Measurements from ENCODE around the gene CSH1. TPM values are rescaled to one million over a fixed set of nuclear protein-coding genes. Genes with fewer than 3 reads are reported as not detected.
A peak's percentile ranks its signal among the peaks of the same experiment; 100 is the strongest.

CSH1 gene
- total RNA-seq, 1 donor from 2014 or later, result not detected

GRCh38 chr17:63937920-63938319 lies 41.5 kb upstream of the CSH1 start:
- H3K9ac ChIP-seq, result no peak overlapping the region
- Mint-ChIP-seq H3K27me3 (ENCODE audit: insufficient read depth, low read depth) (peaks cover 5% of the 10 kb centered on the region), H3K4me3 (no peak overlapping the region), H3K36me3 (no peaks in the 10 kb centered on the region), H3K27ac (peak overlapping the region; percentile 96), H3K4me1 (peaks cover 29% of the 10 kb centered on the region), H3K9me3 (no peaks in the 10 kb centered on the region)
- peaks cover 8% of the 10 kb centered on the region for H3K4me1 ChIP-seq
- H3K9me3 ChIP-seq (ENCODE audit: low read depth), result no peaks in the 10 kb centered on the region
- H3K4me2 ChIP-seq, result peak overlapping the region; percentile 27
- H3K27ac ChIP-seq, result no peak overlapping the region
- H3F3A ChIP-seq (ENCODE audit: low read depth), result no peaks in the 10 kb centered on the region
- H2AFZ ChIP-seq (replicated peaks), result peak overlapping the region; percentile 34
- no peaks in the 10 kb centered on the region for H3K79me2 ChIP-seq (ENCODE audit: low read depth)
- H3K36me3 ChIP-seq, result no peaks in the 10 kb centered on the region
- DNase-seq (ENCODE audit: low spot score), result no peak
- no peak for TF ChIP-seq EZH2phosphoT487 (IDR thresholded peaks at IDR 0.05)
- no peak for TF ChIP-seq EZH2 (IDR thresholded peaks at IDR 0.05)
- TF ChIP-seq CTCF (IDR thresholded peaks at IDR 0.05), result no peak
- no peaks in the 10 kb centered on the region for H4K20me1 ChIP-seq (ENCODE audit: low read depth)
- H3K4me3 ChIP-seq, result no peak overlapping the region
- H3K27me3 ChIP-seq, result no peaks in the 10 kb centered on the region

GRCh38 chr17:63937319-63937718 lies 40.9 kb upstream of the CSH1 start:
- Histone ChIP-seq H3K4me2 (no peak overlapping the region), H4K20me1 (ENCODE audit: low read depth) (no peaks in the 10 kb centered on the region), H3K27me3 (no peaks in the 10 kb centered on the region), H3K4me1 (peaks cover 8% of the 10 kb centered on the region), H3K79me2 (ENCODE audit: low read depth) (no peaks in the 10 kb centered on the region), H2AFZ (replicated peaks) (no peak overlapping the region), H3K9ac (no peak overlapping the region), H3K4me3 (no peak overlapping the region), H3K9me3 (ENCODE audit: low read depth) (no peaks in the 10 kb centered on the region), H3K36me3 (no peaks in the 10 kb centered on the region), H3F3A (ENCODE audit: low read depth) (no peaks in the 10 kb centered on the region), H3K27ac (no peak overlapping the region)
- Mint-ChIP-seq H3K9me3 (no peaks in the 10 kb centered on the region), H3K4me3 (peak overlapping the region; percentile 35), H3K27ac (no peak overlapping the region), H3K27me3 (ENCODE audit: insufficient read depth, low read depth) (peaks cover 5% of the 10 kb centered on the region), H3K36me3 (no peaks in the 10 kb centered on the region), H3K4me1 (peaks cover 29% of the 10 kb centered on the region)
- TF ChIP-seq EZH2phosphoT487 (IDR thresholded peaks at IDR 0.05) (no peak), CTCF (IDR thresholded peaks at IDR 0.05) (no peak), EZH2 (IDR thresholded peaks at IDR 0.05) (no peak)
- DNase-seq (ENCODE audit: low spot score), result no peak

GRCh38 chr17:63934183-63935112 lies 38.1 kb upstream of the CSH1 start:
- no peaks in the 10 kb centered on the region for H3K27me3 ChIP-seq
- no peak for DNase-seq (ENCODE audit: low spot score)
- no peak overlapping the region for H2AFZ ChIP-seq (replicated peaks)
- no peaks in the 10 kb centered on the region for H3K36me3 ChIP-seq
- no peaks in the 10 kb centered on the region for H3K79me2 ChIP-seq (ENCODE audit: low read depth)
- H3K4me1 ChIP-seq, result peaks cover 8% of the 10 kb centered on the region
- no peaks in the 10 kb centered on the region for H3K36me3 Mint-ChIP-seq
- peaks cover 30% of the 10 kb centered on the region for H3K4me1 Mint-ChIP-seq
- no peak overlapping the region for H3K4me2 ChIP-seq
- peaks cover 5% of the 10 kb centered on the region for H3F3A ChIP-seq (ENCODE audit: low read depth)
- H3K27ac Mint-ChIP-seq, result no peak overlapping the region
- H3K9me3 Mint-ChIP-seq, result no peaks in the 10 kb centered on the region
- no peak overlapping the region for H3K27ac ChIP-seq
- no peak overlapping the region for H3K4me3 Mint-ChIP-seq
- H3K27me3 Mint-ChIP-seq (ENCODE audit: insufficient read depth, low read depth), result peaks cover 5% of the 10 kb centered on the region
- H3K9ac ChIP-seq, result no peak overlapping the region
- H3K4me3 ChIP-seq, result no peak overlapping the region
- no peaks in the 10 kb centered on the region for H4K20me1 ChIP-seq (ENCODE audit: low read depth)
- no peak for TF ChIP-seq EZH2phosphoT487 (IDR thresholded peaks at IDR 0.05)
- no peak for TF ChIP-seq CTCF (IDR thresholded peaks at IDR 0.05)
- TF ChIP-seq EZH2 (IDR thresholded peaks at IDR 0.05), result no peak
- no peaks in the 10 kb centered on the region for H3K9me3 ChIP-seq (ENCODE audit: low read depth)

All from neural progenitor cell (in vitro differentiated cells).